GM21529 (cell line): Measurements from ENCODE around the gene DIS3L2.
"Not testable (repeated sequence)": the region's sequence is repeated elsewhere in the genome, so short reads cannot be mapped to it uniquely, and the experiment has no call there.

Source experiments
- ATAC-seq: cut with Tn5 transposase; IDR thresholded peaks from one replicate; pipeline ENCODE4 v1.9.1; 2021; ENCODE audit not compliant: unreplicated experiment

Gene DIS3L2

GRCh38 chr2:232111551-232111950 lies 150.0 kb downstream of the DIS3L2 start:
- no peak for ATAC-seq

GRCh38 chr2:232113821-232114220 lies 152.3 kb downstream of the DIS3L2 start:
- ATAC-seq = no peak

- not testable (repeated sequence) for ATAC-seq
Observed at GRCh38 chr2:232115728-232116361, 154.3 kb downstream of the DIS3L2 start.

GRCh38 chr2:232116852-232117251 lies 155.3 kb downstream of the DIS3L2 start:
- no peak for ATAC-seq

GRCh38 chr2:232117413-232117812 lies 155.9 kb downstream of the DIS3L2 start:
- ATAC-seq = no peak

- ATAC-seq = no peak
Observed at GRCh38 chr2:232120911-232121310, 159.4 kb downstream of the DIS3L2 start.

- no peak for ATAC-seq
Observed at GRCh38 chr2:232124309-232124708, 162.8 kb downstream of the DIS3L2 start.

GRCh38 chr2:232126301-232127099 lies 165.0 kb downstream of the DIS3L2 start:
- no peak for ATAC-seq

GRCh38 chr2:232129483-232129882 lies 168.0 kb downstream of the DIS3L2 start:
- ATAC-seq = no peak

- no peak for ATAC-seq
Observed at GRCh38 chr2:232132181-232132580, 170.7 kb downstream of the DIS3L2 start.

- ATAC-seq = no peak
Observed at GRCh38 chr2:232133078-232133477, 171.6 kb downstream of the DIS3L2 start.

- no peak for ATAC-seq
Observed at GRCh38 chr2:232134939-232135338, 173.4 kb downstream of the DIS3L2 start.

GRCh38 chr2:232137356-232138147 lies 176.0 kb downstream of the DIS3L2 start:
- no peak for ATAC-seq

- no peak for ATAC-seq
Observed at GRCh38 chr2:232138441-232138840, 176.9 kb downstream of the DIS3L2 start.

GRCh38 chr2:232139171-232139594 lies 177.7 kb downstream of the DIS3L2 start:
- no peak for ATAC-seq

GRCh38 chr2:232139786-232140562 lies 178.5 kb downstream of the DIS3L2 start:
- ATAC-seq = no peak

- no peak for ATAC-seq
Observed at GRCh38 chr2:232141591-232141990, 180.1 kb downstream of the DIS3L2 start.

- ATAC-seq = no peak
Observed at GRCh38 chr2:232142049-232142448, 180.5 kb downstream of the DIS3L2 start.

- no peak for ATAC-seq
Observed at GRCh38 chr2:232142502-232142901, 181.0 kb downstream of the DIS3L2 start.

GRCh38 chr2:232146294-232146693 lies 184.8 kb downstream of the DIS3L2 start:
- ATAC-seq = no peak
